Cerebellar nuclear complex (tissue), 1 donor: Measurements from ENCODE around the gene OR4F15.
"Not testable (repeated sequence)": the region's sequence is repeated elsewhere in the genome, so short reads cannot be mapped to it uniquely, and the experiment has no call there.

Experiments
- DNase-seq, 2 experiments: peaks; one replicate each; lab custom pipeline; 2025; lab: John Stamatoyannopoulos, UW

The OR4F15 gene, protein sequence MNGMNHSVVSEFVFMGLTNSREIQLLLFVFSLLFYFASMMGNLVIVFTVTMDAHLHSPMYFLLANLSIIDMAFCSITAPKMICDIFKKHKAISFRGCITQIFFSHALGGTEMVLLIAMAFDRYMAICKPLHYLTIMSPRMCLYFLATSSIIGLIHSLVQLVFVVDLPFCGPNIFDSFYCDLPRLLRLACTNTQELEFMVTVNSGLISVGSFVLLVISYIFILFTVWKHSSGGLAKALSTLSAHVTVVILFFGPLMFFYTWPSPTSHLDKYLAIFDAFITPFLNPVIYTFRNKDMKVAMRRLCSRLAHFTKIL

DNA sequence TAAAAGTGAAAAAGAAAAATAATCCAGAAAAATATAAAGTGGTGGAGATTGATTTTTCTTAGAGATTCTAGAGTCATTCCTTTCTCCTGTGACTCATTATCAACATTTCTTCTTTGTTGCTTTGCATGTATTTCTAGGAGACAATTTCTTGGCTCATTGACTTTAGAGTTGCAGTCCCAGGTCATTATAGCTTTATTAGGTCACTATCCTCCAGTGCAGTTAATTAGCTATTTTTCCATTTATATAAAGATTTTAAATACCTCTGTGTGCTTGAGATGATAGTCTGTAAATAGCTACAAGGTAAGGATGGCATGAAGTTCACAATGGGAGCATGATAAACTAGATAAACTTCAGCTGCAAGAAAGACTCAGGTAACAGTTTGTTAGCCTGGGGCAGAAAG lies at the start of gene OR4F15:
Gene OR4F15, plus strand, starts transcription at position 301 of the 400 bp plus-strand sequence. CDS start 5,985 bp downstream, outside the sequence.
- DNase-seq, result no peak

DNA sequence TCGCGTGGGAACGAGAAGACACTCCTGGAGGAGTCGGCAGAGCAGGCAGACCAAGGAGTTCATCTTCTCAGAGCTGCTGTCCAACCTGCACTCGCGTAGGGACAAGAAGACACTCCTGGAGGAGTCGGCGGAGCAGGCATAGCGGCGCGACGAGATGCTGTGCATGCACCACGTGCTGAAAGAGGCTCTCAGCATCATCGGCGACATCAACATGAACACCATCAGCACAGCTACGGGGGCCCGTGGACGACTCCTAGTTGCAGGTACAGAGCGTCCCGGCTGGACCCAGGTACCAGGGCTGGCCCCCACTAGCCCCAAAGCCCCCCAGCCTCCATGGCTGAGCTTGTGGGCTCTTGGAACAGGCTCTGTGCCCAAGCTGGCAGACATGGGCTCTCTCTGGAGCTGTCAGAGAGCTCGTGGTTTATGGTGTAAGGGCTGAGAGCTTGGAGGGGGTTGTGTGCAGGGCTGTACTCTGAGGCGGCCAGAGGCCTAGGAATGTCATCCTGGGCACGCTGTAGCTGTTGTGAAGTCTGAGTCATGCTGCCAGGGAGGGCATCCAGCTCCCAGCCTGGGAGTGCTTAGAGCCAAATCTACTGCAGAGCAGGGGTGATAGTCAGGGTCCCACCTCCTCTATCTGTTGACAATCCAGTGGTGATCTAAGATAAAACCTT lies 47.2 kb upstream of the OR4F15 start:
- DNase-seq, result not testable (repeated sequence)

DNA sequence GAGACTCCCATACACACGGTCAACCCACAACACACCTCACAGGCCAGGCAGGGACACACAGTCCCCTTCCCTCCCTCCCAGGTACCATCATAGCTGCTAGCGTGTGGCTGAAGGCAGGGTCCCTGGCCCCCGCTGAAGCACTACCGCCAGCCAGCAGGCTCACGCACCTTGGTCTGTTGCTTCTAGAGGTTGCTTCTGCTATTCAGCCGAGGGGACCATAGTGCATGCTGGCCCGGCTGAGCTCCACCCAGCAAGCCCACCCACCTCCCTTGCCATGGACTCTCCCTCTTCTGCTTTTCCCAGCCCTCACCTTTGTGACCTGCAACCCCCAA lies 46.7 kb upstream of the OR4F15 start:
- DNase-seq, result not testable (repeated sequence)

DNA sequence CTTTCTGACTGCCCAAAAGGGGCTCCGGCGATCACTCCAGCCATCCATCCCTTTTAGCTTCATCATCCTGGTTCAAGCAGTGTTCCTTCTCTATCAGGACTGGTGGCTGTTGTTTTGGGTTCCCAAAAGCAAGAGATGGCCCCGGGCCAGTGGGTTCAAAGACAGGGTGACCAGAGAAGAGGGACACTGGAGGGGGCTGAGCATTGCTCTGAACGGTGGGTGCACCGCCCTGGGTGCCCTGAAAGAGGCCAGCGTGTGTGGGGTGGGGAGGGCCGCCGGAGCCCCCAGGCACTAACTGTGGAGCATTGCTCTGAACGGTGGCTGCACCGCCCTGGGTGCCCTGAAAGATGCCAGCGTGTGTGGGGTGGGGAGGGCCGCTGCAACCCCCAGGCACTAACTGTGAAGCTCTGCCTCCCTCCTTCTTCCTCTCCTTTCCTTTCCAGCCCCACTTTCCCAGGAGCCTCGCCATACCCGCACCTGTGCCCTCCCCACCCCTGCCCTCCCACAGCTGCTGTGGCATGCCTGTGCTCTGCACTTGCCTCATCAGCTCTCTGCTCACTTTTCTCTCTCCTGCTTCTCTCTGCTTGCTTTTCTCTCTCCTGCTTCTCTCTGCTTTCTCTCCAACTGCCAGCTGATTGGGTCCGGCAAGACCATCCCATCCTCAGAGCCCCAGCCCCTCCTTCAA lies 46.1 kb upstream of the OR4F15 start:
- DNase-seq, result no peak

DNA sequence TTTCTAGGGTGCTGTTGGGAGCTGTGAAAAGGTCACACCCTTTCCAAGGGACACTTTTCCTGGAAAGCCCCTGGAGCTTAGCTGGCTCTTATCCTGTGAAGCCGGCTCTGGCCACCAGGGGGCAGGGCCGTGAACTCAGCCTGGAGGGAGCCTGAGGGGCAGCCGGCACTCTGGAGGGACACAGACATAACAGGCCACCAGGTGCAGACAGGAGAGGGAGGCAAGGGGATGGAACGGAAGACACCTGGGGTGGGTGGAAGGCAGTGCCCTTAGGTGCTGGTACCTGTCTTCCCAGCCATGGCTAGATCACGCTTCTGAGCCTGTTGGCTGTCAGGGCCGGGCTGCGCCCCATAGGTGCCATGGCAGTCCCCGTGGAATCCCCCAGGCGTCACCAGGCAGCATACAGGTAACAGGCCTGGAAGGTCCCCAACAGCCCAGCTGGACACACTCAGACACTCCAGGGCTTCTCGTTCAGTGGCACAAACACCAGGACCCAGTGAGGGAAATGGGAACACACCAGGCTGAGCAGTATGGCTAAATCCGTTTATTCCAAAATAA lies 44.8 kb upstream of the OR4F15 start:
- DNase-seq, result not testable (repeated sequence)

DNA sequence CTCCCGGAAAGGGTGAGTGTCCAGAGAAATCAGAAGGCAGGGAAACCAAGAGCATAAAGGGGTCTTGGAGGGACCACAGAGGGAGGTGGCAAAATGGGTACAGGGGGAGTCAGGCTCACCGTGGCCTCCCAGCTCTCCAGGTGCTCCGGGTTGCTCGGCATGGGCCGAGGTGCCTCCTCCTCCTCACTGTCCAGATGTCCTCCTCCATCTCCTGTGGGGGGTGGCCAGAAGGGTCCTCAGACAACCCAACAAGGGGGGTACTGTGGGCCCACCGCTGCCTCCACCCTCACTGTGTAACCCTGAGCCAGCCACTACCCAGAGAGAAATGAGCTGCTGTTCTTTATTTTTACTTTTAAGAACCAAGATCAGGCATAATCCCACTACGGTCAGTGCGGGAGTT lies 39.1 kb upstream of the OR4F15 start:
- DNase-seq, result no peak

DNA sequence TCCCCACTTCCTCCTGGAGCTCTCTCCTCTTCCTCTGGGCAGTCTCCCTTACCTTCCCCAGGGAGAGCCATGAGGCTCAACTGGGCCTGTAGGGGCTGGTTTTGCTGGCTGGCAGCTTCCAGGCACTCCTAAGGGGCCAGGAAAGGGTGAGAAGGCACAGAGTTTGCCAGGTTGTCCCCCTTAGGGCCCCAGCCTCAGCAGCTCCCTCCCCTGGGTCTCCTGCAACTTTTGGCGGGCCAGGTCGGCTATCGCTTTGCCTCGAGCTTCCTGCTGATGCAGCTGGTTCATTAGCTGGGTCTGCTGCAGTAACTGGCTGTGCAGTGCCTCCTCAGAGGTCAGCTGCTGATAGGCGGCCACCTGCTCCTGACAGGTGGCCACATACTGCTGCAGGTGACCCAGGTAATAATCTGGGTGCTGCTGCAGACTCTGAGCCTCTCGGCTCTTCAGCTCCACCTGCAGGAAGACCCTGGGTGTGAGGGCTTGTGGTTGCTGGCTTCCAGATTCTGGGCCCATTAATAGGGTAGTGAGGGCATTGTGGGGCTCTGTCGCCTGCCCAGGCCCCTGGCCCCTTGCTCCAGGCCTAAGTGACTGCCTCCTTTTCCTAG lies 38.4 kb upstream of the OR4F15 start:
- no peak for DNase-seq

DNA sequence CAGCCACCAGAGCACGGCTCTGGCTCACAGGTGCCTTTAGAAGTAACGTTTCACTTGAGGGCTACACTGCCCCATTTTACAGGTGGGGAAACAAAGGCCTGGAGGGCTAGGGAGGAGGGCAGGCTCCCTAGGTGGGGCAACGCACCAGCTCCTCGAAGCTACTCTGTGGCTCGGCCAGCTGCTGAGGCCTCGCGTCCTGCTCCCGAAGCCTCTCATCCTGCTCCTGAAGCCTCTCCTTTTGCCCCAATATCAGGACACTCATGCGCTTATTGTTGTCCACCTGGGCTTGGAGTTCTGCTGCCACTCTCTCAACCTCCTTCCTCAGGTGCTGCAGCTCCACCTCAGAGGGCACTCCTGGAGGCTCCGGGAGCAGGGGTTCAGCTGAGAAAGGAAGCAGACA lies 36.9 kb upstream of the OR4F15 start:
- DNase-seq, result no peak

DNA sequence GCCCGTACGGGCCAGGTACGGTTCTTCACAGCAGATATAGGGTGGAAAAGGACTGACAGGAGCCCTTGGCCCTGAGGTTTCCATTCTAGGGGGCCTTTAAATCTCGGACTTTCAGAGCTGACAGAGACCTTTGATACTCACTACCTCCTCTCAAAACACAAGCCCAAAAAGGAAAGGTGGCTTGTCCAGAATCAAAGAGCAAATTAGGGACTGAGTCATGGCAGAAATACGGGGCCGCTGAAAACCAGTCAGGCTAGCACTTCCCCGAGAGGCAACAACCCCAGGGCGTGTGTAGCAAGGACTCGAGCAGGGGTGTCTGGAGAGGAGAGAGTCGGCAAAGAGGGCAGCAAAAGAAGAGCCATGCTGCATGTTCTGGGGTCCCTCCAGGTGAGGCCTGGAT lies 33.4 kb upstream of the OR4F15 start:
- DNase-seq, result not testable (repeated sequence)

DNA sequence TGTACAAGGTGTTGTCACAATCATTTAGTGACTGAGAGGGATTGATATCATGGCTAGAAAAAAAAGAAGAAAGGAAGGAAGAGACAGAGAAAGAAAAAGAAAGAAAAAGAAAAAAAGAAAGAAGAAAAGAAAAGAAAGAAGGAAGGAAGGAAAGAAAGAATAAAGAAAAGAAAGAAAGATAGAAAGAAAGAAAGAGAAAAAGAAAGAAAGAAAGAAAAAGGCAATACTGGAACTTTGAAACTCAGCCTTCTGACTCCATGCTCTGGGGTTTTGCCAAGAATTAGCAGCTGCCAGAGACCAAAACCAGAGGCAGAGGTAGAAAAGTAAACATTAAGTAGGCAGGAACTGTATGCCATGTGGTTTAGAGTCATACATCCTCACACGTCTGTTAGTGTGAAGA lies 31.8 kb upstream of the OR4F15 start:
- DNase-seq, result not testable (repeated sequence)

DNA sequence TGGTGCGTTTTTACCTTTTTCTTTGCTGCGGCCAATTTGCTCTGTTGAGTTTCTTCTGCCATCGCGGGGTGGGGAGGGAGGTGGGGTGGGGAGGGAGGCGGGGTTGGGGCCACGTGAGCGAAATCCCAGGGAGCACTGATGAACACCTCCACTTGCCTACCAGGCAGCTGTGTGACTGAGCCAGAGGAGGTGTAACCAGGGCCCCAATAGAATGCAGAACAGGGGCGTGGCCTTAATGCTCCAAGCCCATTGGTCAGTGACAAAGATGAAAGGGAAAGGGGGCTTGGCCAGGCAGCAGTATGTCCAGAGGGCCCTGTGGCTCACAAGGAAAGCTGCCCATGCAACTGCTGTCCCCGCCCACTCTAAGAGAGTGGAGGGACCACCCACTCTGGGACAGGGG lies 30.1 kb upstream of the OR4F15 start:
- no peak for DNase-seq

DNA sequence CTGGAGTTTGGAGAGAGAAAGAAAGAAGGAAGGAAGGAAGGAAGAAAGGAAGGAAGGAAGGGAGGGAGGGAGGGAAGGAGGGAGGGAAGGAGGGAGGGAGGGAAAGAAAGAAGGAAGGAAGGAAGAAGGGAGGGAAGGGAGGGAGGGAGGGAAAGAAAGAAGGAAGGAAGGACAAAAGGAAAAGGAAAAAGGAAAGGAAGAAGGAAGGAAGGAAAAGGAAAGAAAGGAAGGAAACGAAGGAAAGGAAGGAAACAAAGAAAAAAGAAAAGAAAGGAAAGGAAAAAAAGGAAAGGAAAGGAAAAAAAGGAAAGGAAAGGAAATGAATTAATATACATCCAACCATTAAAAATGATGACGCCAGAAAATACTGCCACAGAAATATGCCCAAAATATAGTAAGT lies 27.4 kb upstream of the OR4F15 start:
- DNase-seq, result no peak

DNA sequence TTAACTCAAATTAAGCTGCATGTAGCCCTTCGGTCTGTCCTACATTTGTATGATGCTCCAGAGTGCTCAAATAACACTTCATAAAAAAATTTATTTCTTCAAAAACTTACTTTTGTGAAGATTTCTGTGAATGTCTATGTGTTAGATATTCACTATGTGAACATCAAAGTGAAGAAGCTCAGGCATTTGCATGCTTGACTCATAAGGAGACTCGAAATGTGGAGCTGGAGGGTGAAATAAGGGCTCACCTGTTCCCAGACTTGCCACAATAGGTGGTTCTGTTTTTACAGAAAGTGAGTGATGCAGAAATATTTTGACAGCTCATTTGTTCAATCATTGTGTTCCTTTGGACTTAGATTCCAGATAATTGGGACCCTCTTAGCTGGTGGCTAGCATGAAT lies 25.6 kb upstream of the OR4F15 start:
- not testable (repeated sequence) for DNase-seq

DNA sequence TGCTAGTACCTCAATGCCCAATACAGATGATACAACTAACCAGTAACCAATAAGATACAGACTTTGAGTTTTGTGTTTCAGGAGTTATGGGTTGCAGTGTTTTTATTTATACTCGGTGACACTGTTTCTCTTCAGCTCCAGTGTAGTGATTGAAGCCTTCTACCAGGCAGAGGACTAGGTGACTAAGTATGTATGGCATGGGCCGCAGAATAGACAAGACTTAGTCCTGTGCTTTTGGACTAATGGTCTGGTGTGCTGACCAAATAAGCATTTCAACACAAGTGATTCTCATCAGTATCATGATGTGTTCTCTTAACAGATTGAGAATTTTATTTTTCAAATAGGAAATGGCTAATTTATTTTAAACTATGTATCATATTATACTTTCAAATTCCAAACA lies 24.0 kb upstream of the OR4F15 start:
- not testable (repeated sequence) for DNase-seq

DNA sequence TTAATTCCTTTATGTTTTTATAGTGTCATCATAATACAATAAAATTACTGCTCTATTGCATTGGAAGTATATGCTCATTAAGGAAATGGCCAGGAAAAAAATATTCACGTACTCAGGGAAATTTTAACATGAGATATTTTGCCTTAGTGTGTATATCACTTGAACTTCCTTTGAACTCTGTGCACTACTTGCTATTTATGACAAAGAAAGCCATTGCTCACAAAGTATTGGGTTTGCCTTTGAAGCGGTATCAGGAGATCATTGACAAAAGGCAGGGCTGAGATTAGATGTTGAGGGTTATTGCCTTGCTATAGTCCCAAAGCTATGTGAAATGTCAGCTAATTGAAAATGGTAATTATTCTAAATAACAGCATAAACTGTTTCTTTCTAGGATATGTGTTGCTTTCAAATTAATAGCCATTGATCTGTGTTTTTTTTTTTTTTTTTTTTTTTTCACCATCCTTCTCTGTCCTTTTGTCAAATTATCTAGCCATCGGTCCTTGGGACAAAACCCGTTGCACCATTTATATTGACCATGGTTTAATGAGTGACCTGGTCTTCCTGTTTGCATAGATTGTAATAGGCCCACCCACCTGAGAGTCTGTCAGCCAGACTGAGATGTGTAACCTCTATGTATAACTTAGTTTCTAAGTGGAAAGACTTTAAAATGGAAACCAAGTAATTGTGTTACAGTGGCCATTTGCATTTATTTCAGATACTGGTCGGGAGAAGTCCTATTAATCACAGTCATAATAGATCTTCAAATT lies 23.3 kb upstream of the OR4F15 start:
- not testable (repeated sequence) for DNase-seq

DNA sequence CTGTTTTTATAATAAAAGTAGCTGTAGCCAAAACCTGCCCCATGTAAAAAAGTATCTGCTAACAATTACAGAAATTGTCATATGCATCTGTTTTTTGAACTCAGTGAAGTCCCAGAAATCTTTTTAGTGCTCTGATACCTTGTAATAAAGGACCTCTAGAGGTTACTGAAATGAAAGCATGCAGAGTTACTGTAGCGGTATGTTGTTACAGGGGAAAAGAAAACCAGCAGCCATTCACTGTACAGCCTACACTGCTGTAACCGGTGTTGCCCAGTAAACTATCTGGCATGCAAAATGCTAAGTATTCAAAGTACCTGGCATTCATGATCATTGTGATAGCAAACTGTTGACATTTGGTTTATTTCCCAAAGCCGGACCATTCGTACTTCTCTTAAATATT lies 21.3 kb upstream of the OR4F15 start:
- DNase-seq, result not testable (repeated sequence)

DNA sequence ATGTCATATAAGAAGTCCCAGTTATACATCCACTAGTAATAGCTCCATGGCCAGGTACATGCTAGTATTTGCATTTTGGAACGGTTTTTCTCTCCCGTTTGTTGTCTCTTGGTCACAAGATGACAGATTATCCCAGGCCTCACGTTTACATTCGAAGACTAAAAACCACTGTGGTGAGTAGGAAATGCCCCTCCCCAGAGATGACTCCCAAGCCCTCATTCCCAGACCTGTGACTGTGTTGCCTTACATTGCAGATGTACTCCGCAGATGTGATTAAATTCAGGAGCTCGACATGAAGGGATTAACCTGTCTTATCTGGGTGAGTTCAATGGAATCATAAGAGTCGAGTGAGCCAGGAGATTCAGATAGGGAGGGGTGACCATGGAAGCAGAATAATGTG lies 18.0 kb upstream of the OR4F15 start:
- DNase-seq, result not testable (repeated sequence)

DNA sequence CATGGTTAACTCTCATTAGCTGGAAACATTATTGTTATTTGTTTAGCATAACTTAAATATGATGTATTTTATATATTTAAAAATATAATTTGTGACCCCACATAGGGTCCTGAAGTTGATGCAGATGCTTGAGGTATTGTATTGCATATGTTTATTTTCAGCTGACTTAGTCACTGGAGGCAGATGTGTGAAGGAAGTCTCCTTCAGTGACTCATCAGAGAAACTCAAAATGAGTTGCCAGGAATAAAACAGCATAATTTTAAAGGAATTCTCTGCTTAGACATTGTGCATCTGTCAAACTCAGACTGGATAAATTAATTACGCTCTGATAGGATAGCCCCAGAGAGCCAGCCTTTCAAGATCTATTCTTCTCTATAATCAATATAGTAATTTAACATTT lies 16.5 kb upstream of the OR4F15 start:
- DNase-seq, result no peak

DNA sequence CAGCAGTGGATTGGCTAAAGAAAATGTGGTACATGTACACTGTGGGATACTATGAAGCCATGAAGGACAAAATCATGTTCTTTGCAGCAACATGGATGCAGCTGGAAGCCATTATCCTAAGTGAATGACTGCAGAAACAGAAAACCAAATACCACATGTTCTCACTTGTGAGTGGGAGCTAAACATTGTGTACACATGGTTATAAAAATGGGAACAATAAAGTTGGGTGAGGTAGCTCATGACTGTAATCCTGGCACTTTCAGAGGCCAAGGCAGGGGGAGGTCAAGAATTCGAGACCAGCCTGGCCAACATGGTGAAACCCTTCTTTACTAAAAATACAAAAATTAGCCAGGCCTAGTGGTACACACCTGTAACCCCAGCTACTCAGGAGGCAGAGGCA lies 12.3 kb upstream of the OR4F15 start:
- no peak for DNase-seq

DNA sequence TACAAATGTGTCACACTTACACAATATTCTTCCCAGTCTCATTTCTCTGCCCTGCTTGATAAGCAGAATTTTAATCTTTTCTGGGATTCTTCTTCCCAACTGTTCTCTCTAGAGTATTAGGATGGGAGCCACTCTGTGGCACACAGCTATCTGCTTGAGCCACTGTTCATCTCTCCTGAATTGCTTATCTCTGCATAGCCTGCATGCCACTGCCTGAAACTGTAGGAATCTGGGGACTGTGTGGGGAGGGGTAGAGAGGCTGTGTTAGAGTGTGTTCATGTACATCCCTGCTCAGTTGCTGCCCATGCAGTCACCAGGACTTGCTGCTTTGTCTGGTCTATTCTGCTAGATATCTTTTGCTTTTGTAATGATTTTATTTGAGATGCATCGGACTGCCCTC lies 11.0 kb upstream of the OR4F15 start:
- DNase-seq, result no peak

DNA sequence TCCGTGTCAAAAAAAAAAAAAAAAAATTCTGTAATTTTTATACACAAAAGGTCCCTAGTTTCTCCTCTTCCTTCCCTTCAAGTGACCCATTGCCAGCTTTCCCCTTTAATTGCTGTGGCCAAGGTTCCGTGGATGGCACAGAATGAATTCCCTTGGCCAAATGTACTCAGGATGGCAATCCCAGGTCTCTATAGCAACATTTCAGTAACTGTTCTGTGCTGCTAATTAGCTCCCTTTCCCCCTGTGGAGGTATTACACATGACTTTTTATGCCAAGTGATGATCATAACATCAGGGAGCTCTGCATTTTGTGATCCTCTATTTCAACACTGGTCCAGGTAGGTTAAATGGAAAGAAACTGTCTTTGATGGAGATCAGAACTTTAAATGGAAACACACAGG lies 8.8 kb upstream of the OR4F15 start, which contains the start of gene OR4F6:
Gene OR4F6, plus strand, starts transcription at position 301 of the 400 bp plus-strand sequence. CDS start 2,211 bp downstream, outside the sequence.
- no peak for DNase-seq

DNA sequence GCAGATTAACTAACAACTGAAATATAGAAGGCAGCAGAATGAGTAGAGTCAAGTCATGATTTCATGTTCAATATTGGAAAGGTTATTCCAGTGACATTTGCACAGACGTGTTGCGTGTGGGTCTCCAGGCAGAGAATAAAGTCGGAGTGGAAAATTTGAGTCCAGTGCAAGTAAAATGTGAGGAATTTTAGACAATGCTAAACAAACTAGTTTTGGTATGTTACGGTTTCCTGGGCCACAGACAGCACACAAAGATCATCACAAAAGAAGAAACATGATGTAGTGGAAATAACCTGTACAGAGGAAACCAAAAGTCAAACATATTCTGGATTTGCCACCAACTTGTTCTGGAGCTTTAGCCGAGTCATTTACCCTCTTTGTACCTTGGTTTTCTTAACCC lies 8.3 kb upstream of the OR4F15 start:
- no peak for DNase-seq
